ENCODE measurements around the gene HHIPL1.

DNA sequence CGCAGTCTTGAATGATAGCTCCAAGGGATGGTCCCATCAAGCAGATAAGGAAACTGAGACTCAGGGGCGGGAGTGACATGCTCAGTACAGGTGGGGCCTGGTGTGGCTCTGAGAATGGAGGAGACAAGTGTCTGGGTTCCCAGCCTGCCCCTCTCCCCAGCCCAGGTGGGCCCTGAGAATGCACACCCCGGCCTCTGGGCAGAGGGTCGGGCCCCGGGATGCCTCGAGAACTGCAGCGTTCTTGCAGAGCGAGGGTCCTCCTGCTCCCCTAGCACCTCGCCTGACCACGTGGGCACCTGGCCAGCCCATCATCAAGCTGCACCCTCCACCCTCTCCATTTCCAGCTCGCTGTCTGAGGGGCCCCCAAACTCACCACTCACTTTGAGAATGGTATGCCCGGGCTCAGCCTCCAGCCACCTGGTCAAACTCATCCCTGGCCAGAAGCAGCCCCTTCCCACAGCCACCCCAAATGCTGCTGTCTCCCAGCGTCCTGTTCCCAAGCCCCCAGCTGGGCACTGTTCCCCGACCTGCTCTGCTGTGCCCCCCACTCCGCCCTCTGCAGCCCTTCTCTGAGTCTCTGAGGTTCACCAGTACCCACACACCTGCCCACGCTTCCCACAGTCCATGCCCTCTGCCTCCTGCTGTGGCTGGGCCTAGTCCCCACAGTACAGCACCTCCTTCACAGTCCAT, 83.4 kb downstream of the HHIPL1 start:
- TF ChIP-seq, protein P1, sequence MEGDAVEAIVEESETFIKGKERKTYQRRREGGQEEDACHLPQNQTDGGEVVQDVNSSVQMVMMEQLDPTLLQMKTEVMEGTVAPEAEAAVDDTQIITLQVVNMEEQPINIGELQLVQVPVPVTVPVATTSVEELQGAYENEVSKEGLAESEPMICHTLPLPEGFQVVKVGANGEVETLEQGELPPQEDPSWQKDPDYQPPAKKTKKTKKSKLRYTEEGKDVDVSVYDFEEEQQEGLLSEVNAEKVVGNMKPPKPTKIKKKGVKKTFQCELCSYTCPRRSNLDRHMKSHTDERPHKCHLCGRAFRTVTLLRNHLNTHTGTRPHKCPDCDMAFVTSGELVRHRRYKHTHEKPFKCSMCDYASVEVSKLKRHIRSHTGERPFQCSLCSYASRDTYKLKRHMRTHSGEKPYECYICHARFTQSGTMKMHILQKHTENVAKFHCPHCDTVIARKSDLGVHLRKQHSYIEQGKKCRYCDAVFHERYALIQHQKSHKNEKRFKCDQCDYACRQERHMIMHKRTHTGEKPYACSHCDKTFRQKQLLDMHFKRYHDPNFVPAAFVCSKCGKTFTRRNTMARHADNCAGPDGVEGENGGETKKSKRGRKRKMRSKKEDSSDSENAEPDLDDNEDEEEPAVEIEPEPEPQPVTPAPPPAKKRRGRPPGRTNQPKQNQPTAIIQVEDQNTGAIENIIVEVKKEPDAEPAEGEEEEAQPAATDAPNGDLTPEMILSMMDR (IDR thresholded peaks at IDR 0.05; ENCODE audit: insufficient read depth, low read depth, low read length) = no peak
- TF ChIP-seq EZH2 (IDR thresholded peaks at IDR 0.05; ENCODE audit: insufficient read depth, low read length) = no peak
